ENCODE results near the gene JMJD1C. TPM values are rescaled to one million over a fixed set of nuclear protein-coding genes. Genes with fewer than 3 reads are reported as not detected.
A peak's percentile ranks its signal among the peaks of the same experiment; 100 is the strongest.

The JMJD1C gene
- total RNA-seq, 2 donors from 2014 or later = 91.8 to 103 TPM

- ATAC-seq (no peak), DNase-seq (no peak)
- Histone ChIP-seq H3K27ac (peak overlapping the region in 2 of 4 donors; percentile 27 to 37), H3K9me3 (no peaks in the 10 kb centered on the region), H3K36me3 (replicated peaks in 1 of 2; ENCODE audit: insufficient read depth in 1 of 2, low read depth in 2 of 2) (peaks cover 0 to 2% of the 10 kb centered on the region in 2 donors), H3K27me3 (no peaks in the 10 kb centered on the region), H3K4me1 (peaks cover 11% of the 10 kb centered on the region), H3K4me3 (no peak overlapping the region)
- no peak for TF ChIP-seq POLR2A (IDR thresholded peaks at IDR 0.05)
- TF ChIP-seq CTCF (IDR thresholded peaks at IDR 0.05) = no peak
- intact Hi-C loops (cut with DNase I) = no loop called here
Observed at GRCh38 chr10:63206576-63206975, 259.2 kb downstream of the JMJD1C start.

GRCh38 chr10:63205421-63205820, 260.4 kb downstream of the JMJD1C start:
- Histone ChIP-seq H3K9me3 (no peaks in the 10 kb centered on the region), H3K4me3 (no peak overlapping the region), H3K36me3 (replicated peaks in 1 of 2; ENCODE audit: insufficient read depth in 1 of 2, low read depth in 2 of 2) (peaks cover 0 to 2% of the 10 kb centered on the region in 2 donors), H3K27ac (no peak overlapping the region), H3K27me3 (no peaks in the 10 kb centered on the region), H3K4me1 (peaks cover 11% of the 10 kb centered on the region)
- intact Hi-C loops (cut with DNase I) = no loop called here
- 82 to 90% methylated on average over 4 of the region's 4 CpGs for WGBS, 2 donors
- no peak for ATAC-seq
- DNase-seq = no peak
- no peak for TF ChIP-seq CTCF (IDR thresholded peaks at IDR 0.05)
- TF ChIP-seq POLR2A (IDR thresholded peaks at IDR 0.05) = no peak

GRCh38 chr10:63204667-63205391, 260.9 kb downstream of the JMJD1C start:
- peaks cover 11% of the 10 kb centered on the region for H3K4me1 ChIP-seq
- peaks cover 0 to 4% of the 10 kb centered on the region in 2 donors for H3K36me3 ChIP-seq (replicated peaks in 1 of 2; ENCODE audit: insufficient read depth in 1 of 2, low read depth in 2 of 2)
- ATAC-seq = no peak
- no peaks in the 10 kb centered on the region for H3K27me3 ChIP-seq
- intact Hi-C loops (cut with DNase I) = no loop called here
- H3K27ac ChIP-seq = no peak overlapping the region
- no peaks in the 10 kb centered on the region for H3K9me3 ChIP-seq
- no peak overlapping the region for H3K4me3 ChIP-seq
- no peak for DNase-seq
- TF ChIP-seq POLR2A (IDR thresholded peaks at IDR 0.05) = no peak
- TF ChIP-seq CTCF (IDR thresholded peaks at IDR 0.05) = no peak
- 77 to 82% methylated on average over 4 of the region's 4 CpGs for WGBS, 2 donors

GRCh38 chr10:63201118-63201517, 264.7 kb downstream of the JMJD1C start:
- Histone ChIP-seq H3K4me3 (no peak overlapping the region), H3K9me3 (no peaks in the 10 kb centered on the region), H3K27me3 (no peaks in the 10 kb centered on the region), H3K27ac (no peak overlapping the region), H3K4me1 (no peaks in the 10 kb centered on the region), H3K36me3 (replicated peaks in 1 of 2; ENCODE audit: insufficient read depth in 1 of 2, low read depth in 2 of 2) (peaks cover 3 to 8% of the 10 kb centered on the region in 2 donors)
- WGBS, 2 donors = 0% methylated on average over 1 of the region's 1 CpG
- no peak for TF ChIP-seq CTCF (IDR thresholded peaks at IDR 0.05)
- ATAC-seq (no peak), DNase-seq (no peak)
- intact Hi-C loops (cut with DNase I) = no loop called here

GRCh38 chr10:63200431-63200830, 265.3 kb downstream of the JMJD1C start:
- WGBS, 2 donors = 66 to 70% methylated on average over 6 of the region's 6 CpGs
- intact Hi-C loops (cut with DNase I) = no loop called here
- no peak overlapping the region for H3K27ac ChIP-seq

More at GRCh38 chr10:63200431-63200830, 265.3 kb downstream of the JMJD1C start:
- ATAC-seq (no peak), DNase-seq (no peak)
- H3K27me3 ChIP-seq = no peaks in the 10 kb centered on the region
- no peaks in the 10 kb centered on the region for H3K9me3 ChIP-seq
- peaks cover 3 to 12% of the 10 kb centered on the region in 2 donors for H3K36me3 ChIP-seq (replicated peaks in 1 of 2; ENCODE audit: insufficient read depth in 1 of 2, low read depth in 2 of 2)
- TF ChIP-seq POLR2A (IDR thresholded peaks at IDR 0.05) (no peak), CTCF (IDR thresholded peaks at IDR 0.05) (no peak)
- no peaks in the 10 kb centered on the region for H3K4me1 ChIP-seq
- no peak overlapping the region for H3K4me3 ChIP-seq
